ENCODE data around the gene TSTD2.

DNA sequence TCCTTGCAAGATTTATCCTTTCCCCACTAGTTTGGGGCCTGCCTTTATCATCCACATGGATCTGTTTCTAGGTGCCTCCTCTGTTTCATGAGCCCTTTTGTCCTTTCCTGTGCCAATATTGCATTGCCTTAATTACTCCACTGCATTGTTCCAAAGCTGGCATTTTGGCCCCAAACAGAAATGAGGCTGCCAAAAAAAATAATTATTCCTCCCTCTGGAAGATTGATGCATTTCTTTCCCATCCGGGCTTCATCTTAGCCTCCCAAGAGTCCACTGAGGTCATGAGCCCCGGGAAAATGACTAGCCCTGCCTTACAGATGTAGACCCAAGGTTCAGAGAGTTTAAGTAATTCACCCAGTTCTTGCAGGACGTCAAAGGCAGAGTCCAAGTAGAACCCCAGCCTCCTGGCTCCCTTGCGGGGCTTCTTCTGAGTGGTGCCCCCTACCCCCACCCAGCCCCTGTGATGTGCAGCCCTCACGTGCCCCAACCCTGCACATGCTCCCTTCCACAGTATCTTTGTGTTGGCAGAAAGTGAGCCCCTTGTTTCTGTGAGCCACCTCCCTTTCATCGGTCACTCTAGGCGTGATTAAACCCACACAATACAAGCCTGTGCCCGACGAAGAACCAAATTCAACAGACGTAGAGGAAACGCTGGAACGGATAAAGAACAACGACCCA, 69.6 kb downstream of the TSTD2 start:
- TF ChIP-seq, protein P1, sequence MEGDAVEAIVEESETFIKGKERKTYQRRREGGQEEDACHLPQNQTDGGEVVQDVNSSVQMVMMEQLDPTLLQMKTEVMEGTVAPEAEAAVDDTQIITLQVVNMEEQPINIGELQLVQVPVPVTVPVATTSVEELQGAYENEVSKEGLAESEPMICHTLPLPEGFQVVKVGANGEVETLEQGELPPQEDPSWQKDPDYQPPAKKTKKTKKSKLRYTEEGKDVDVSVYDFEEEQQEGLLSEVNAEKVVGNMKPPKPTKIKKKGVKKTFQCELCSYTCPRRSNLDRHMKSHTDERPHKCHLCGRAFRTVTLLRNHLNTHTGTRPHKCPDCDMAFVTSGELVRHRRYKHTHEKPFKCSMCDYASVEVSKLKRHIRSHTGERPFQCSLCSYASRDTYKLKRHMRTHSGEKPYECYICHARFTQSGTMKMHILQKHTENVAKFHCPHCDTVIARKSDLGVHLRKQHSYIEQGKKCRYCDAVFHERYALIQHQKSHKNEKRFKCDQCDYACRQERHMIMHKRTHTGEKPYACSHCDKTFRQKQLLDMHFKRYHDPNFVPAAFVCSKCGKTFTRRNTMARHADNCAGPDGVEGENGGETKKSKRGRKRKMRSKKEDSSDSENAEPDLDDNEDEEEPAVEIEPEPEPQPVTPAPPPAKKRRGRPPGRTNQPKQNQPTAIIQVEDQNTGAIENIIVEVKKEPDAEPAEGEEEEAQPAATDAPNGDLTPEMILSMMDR (IDR thresholded peaks at IDR 0.05; ENCODE audit: insufficient read depth, low read length, poor library complexity, severe bottlenecking): no peak
- TF ChIP-seq EZH2phosphoT487 (conservative IDR thresholded peaks at IDR 0.05; ENCODE audit: low read length): no peak

Data from SU-DHL-6 (cell line).